Activated T-helper 9 cell treated with anti-CD3 and anti-CD28 coated beads, Interleukin-2, amount 50 U/mL, for 16 hours (primary cell): ENCODE data around the gene CNIH2.
A peak's percentile ranks its signal among the peaks of the same experiment; 100 is the strongest.
"Not testable (repeated sequence)": the region's sequence is repeated elsewhere in the genome, so short reads cannot be mapped to it uniquely, and the experiment has no call there.

Experiments
- DNase-seq: peaks from one replicate; pipeline ENCODE4 v3.0.0-alpha.2; 2020; ENCODE audit warnings: low read depth

Gene CNIH2

GRCh38 chr11:66276619-66277018, 1.4 kb upstream of the CNIH2 start:
- DNase-seq = not testable (repeated sequence)

DNA sequence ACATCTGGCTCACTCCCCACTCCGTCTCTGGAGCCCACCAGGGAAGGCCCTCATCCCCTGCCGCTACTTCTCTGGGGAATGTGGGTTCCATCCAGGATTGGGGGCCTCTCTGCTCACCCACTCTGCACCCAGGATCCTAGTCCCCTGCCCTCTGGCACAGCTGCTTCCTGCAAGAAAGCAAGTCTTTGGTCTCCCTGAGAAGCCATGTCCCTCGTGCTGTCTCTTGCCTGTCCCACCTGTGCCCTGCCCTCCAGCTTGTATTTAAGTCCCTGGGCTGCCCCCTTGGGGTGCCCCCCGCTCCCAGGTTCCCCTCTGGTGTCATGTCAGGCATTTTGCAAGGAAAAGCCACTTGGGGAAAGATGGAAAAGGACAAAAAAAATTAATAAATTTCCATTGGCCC, 911 bp upstream of the CNIH2 start:
- DNase-seq = not testable (repeated sequence)

GRCh38 chr11:66278363-66279091, 552 bp downstream of the CNIH2 start:
- no peak for DNase-seq

GRCh38 chr11:66279092-66279734, 1.2 kb downstream of the CNIH2 start:
- no peak for DNase-seq

- DNase-seq = no peak
Observed at GRCh38 chr11:66280428-66280827, 2.5 kb downstream of the CNIH2 start.

GRCh38 chr11:66281001-66281400, 3.0 kb downstream of the CNIH2 start:
- DNase-seq = no peak

DNA sequence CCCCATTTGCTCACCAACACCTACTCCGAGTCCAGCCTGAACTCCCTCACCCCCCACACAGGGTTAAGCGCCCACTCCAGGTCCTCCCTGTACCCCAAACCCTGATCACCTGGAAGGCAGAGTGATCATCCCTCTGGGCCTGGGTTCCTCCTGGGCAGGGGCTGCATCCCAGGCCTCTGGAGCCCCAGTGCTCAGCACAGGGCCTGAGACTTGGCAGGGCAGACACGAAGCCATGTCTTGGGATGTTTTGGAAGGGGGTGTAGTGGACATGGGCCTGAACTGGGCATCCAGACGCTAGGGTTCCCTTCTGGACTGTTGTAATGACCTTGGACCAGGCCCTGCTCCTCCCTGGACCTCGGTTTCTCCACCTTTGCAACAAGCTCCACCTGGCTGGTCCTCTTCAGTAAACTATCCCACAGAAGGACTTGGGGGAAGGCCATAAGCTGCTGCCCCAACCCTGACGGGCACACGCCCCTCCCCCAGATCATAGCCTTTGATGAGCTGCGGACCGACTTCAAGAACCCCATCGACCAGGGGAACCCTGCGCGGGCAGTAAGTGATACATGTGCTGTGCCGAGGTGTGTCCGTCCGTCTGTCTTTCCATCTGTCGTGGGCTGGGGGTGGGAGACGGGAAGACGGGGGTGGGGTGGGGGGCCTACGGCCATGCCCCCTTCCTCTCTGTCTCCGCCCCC, 3.9 kb downstream of the CNIH2 start:
- no peak for DNase-seq

DNA sequence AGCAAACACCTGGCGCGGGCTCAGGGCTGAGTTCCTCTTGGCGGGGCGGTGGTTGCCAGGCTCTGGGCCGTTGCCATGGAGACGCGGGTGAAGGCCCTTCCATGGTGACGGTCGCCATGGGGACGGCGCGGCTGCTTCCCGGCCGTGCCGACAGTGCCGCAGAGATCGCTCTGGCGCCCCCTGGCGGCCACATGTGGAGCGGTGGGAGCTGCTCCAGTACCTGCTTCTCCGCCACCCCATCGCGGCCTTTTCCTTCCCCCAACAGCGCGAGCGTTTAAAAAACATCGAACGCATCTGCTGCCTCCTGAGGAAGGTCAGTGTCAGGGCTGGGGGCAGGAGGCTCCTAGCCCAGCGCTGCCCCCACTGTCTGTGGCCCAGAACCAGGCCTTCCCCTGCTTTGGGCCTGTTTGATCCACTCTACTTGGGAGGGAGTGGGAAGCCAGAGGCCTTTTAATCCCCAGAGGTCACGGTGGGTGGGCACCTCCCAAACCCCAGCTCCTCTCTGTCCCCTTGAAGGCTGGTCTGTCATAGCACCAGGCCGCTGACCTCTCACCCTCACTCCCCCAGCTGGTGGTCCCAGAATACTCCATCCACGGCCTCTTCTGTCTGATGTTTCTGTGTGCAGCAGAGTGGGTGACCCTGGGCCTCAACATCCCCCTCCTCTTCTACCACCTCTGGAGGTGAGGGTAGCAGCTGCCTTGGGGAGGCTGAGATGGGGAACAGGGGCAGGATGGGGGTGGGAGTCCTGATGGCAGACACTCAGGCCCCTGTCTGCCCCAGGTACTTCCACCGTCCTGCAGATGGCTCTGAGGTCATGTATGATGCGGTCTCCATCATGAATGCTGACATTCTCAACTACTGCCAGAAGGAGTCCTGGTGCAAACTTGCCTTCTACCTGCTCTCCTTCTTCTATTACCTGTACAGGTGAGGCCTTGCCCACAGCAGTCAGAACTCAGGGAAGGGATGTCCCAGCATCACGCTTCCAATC, 4.8 kb downstream of the CNIH2 start:
- peak; percentile 99 for DNase-seq

DNA sequence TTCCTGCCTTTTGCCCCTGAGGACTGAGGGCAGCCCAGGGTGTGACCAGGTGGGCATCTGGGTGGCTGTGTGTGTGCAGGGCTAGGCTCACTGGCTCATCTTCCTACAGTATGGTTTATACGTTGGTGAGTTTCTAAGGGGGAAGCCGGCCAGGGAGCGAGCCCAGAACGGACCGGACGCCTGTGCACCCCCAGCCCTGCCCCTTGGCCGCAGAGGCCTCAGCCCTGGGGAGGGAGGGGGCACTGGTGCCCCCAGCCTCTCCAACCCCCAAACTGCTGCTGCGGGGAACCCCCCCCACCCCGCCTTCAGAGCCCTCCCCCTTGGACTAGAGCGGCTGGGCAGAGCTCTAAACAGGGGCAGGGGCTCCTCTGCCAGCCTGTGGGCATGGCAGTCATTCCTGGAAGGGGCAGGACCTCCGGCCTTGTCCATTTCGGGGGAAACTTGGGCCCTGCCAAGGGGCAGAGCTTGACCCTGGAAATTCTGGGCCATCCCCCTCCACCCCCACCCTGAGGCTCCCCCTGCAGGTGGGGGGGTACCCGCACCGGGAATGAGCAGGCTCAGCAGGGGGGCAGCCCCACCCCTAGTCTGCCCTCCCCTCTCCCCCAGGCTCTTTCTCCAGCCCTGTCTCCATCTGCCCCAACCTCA, 5.6 kb downstream of the CNIH2 start:
- no peak for DNase-seq

DNA sequence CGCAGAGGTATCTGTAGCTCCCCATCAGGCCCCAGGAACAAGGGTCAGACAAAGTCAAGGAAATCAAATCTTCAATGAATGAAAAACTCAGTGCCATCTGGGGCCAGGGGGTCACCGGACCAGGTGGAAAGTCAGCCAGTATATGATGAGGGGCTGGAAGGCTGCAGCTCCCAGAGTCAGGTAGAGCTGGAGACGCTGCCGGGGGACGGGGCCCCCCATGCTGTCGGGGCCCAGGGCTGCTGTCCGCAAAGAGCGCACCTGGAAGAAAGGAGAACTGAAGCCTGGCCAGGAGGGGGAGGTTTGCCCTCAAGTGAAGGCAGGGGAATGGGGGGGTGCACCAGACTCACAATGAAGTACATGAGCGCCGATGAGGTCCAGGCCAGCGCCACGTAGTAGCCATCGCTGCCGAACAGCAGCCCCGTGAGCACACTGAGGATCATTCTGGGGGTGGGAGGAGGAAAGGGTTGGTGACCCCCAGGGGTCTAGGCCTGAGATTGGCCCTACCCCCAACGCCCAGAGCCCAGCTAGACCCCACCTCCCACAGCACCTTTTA, 6.6 kb downstream of the CNIH2 start:
- DNase-seq = no peak

DNA sequence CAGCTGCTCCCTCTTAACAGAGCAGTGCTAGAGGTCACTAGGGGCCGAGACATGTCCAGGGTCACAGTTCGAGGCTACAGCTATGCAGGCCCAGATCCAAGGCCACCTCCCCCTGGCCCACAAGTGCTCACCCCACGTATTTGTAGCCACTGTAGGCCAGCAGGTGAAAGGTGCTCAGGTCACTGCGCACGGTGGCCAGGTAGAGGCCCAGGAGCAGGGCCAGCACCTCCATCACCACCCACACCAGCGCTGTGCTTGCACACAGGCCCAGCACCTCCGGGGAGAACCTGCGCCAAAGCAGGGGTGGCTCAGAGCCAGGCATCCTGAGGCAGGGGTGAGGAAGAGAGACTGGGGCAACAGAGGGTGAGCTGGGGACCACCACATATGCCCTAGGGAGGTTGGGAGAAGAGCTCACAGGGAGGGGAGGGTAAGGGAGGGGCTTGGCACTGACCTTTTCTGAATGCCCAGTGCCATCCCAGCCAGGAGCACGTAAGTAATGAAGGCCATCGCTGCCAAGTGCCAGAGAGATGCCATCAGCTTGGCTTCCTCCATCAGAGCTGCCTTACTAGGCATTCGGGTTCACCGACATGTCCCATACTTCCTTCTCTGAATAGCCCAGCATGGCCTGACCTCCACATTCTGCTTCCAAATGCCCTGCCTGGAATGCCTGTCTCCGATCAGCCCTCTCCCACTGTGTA, 7.4 kb downstream of the CNIH2 start:
- DNase-seq = no peak

DNA sequence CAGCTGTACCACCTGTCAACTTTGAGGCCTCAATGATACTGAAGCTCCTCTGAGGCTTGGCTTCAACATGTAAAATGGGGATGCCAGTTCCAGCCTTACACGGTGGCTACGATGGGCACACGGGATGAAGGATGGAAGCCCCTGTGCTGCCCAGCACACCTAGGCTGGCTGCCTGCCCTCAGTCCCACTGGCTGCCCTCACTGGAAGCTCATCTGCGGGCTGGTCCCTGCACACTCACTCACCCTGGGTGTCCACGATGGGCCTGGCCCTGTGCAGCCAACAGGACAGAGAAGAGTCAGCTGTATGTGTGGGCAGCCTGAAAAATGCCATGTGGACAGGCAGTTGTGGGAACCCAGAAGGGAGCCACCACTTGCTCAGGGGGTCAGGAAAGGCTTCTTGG, 8.7 kb downstream of the CNIH2 start:
- DNase-seq = no peak

DNA sequence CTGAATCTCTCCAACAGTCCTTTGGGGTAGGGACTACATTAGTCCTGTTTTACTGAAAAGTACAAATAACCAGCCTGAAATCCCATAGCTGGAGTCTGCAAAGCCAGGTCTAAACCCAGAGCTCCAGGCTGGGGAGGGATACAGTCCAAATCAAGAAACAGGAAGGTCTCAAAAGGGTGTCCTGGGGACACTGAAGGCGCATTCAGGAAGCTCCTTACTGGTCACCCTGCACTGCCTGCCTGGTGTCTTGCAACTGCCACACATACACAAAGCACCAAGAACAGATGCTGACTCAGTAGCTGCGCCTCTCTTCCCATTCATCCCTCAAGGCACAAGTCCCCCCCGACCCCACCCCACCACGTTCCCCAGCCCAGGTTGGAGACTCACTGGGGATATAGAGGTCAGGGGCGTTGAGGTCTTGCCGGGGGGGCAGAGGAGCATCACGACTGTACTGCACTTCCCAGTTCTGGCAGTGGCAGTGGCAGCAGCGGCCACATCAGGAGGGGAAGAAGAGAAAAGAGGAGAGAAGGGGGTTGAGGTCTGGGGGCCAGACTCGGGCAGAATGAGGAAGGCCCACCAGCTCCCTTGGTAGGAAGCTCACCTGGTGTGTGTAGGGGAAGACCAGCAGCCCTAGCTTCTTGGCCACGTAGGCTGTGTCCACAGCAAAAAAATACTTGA, 9.4 kb downstream of the CNIH2 start:
- no peak for DNase-seq

DNA sequence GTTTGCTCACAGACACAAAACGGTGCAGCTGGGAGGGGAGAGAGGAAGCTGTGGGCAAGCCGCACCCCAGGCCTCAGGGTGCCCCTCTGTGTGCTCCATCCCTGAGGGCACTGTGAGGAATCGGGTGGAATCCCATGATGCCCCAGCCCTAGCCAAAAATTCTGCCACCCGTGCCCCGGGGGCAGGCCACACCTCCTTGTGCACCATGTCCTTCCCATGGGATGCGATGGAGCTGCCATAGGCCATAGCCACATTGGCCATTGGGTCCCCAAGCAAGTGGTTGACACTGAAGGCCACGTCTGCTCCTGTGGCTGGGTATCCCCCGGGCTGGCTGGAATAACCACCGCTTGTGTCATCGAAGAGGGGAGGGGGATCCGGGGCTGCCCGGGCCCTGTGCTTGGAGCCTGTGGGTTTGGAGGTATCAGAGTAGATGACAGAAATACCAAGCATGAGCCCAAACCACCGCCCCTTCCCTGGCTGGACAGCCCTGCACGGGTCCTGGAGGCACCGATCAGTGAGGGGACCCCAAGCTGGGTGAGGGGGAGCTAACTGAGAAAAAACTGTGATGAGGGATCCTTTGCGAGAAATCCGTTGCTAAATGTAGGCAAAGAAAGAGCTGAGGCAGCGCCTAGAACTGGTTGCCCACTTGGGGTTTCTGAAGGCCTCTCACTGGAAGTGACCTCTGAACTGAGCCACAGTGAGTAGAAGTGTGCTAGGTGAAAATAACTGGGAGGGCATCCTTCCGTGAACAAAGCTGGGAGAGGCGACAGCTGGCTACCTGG, 10.1 kb downstream of the CNIH2 start:
- DNase-seq = no peak

DNA sequence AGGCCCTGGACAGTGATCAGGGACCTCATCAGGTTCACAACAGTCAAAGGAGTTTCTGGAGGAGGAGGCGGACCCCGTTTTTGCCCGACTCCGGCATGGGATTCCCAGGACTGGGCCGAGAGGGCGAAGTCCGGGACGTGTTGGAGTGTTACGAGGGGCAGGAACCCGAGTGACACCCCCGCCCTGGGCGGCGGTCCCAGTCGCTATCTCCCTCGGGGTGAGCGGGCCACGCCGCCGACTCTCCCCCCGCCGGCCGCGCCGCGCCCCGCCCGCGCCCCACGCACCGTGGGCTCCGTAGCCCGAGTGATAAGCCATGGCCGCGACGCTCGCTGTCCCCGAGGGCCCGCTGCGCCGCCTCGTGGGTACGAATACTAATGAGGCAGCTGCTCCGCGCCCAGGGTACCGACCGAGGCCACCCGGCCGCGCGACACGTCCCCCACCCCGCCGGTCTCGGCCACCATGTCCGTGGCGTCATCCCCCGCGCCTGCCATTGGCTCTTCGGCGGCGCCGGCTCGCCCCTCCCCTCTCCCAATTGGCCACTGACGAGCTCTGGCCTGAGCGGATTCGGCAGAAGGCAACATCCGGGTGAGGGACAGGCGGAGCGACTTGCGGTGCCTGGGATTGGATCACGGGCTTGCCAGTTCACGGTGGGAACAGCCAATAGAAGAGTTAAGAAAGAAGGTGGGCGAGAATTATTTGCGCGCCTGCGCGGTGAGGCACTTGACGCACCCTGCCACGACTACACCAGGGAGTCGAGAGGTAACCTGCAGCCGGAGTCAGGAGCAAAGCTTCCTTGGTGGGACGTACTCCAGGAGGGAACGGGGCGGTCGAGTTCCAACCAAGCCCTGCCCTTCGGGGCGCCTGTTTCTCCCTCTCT, 10.9 kb downstream of the CNIH2 start, which contains the start of gene YIF1A:
YIF1A (minus strand) TSS at position 473 of the 877 bp plus-strand sequence; CDS start at position 315, 158 bp downstream.
- peak; percentile 97 for DNase-seq

- DNase-seq = peak; percentile 72
Observed at GRCh38 chr11:66289548-66290329, 11.8 kb downstream of the CNIH2 start.

DNA sequence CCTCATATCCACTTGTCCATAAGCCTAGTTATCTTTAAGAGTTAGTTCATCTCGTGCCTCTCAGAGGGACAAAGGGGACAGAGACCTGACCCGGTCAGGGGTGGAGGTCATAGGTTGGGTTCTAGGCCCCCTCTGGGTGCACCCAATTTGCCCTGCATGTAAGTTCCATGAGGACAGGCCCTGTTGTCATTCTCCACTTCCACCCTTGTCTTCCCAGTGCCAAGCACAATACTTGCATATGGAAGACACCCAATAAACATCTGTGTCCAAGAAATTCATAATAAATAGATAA, 12.3 kb downstream of the CNIH2 start:
- DNase-seq = no peak
